B cell (primary cell): ENCODE measurements around the gene RALGAPA2.

ENCODE experiments used
- EZH2 ChIP-seq: IDR thresholded peaks from 2 replicates; pipeline ENCODE4 v1.6.1; 2012; ENCODE audit warnings: borderline replicate concordance, low read depth, mild to moderate bottlenecking, moderate library complexity, low read length; ENCODE audit not compliant: insufficient read depth, poor library complexity, severe bottlenecking
- TF ChIP-seq, protein P1 (sequence below): fragments of 200-600 bp; IDR thresholded peaks from one replicate; pipeline ENCODE4 v1.8.0; 2022; ENCODE audit warnings: antibody characterized with exemption, mild to moderate bottlenecking

DNA sequence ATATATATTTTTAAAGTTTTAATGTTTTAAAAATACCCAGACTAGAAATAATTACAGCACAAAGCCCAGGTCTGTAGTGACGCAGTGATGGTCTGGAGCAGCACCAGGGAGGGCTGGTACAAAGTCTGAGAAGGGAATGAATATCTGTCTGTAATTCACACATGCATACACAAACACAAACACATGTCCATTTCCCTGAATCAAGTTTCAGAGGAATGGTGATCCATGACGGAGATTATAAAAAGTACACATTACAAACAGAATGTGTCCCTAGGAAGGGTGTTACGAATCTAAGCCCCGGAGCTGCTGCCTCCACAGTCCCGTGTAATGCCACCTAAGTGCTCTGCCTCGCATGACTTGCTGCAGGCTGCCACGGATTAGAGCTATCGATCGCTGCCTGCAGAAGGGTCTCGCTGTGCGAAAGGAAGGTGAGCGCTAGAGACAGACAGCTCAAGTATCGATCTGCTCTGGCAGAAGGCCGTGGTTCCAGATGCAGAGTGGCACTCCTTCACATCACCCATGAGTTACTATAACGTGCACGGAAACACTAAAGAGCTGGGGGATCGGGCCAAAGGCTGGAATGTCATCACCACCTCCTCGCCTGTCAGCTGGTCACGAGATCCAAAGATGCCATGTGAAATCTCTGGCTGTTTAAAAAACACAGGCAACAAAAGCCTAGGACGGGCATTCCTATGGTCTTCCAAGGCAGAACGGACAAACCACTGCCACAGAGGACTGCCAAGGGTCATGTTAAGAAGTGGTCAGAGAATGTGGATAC, 257.4 kb downstream of the RALGAPA2 start:
- TF ChIP-seq, protein P1, sequence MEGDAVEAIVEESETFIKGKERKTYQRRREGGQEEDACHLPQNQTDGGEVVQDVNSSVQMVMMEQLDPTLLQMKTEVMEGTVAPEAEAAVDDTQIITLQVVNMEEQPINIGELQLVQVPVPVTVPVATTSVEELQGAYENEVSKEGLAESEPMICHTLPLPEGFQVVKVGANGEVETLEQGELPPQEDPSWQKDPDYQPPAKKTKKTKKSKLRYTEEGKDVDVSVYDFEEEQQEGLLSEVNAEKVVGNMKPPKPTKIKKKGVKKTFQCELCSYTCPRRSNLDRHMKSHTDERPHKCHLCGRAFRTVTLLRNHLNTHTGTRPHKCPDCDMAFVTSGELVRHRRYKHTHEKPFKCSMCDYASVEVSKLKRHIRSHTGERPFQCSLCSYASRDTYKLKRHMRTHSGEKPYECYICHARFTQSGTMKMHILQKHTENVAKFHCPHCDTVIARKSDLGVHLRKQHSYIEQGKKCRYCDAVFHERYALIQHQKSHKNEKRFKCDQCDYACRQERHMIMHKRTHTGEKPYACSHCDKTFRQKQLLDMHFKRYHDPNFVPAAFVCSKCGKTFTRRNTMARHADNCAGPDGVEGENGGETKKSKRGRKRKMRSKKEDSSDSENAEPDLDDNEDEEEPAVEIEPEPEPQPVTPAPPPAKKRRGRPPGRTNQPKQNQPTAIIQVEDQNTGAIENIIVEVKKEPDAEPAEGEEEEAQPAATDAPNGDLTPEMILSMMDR, result no peak
- no peak for TF ChIP-seq EZH2
